ENCODE data around the gene TYMP.
"Not testable (repeated sequence)": the region's sequence is repeated elsewhere in the genome, so short reads cannot be mapped to it uniquely, and the experiment has no call there.

TYMP gene

DNA sequence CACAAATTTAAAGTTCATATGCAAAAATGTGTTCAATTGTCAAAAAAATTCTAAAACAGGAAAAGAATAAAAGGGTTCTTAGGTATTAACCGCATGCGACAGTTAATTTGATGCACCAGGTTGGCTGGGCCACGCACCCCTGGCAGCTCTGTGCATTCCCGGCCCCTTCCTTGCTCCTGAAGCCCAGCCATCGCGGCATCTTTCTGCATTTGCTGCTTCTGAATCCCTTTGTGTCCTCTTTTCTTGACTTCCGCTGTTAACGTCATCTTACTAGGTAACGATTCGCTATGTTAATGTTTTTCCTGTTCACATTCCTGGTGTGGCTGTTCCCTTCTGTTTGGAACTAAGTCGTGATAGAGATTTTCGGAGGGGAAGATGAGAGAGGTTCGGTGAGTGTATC lies 8.0 kb upstream of the TYMP start:
- Mint-ChIP-seq H3K4me1 (peaks cover 20% of the 10 kb centered on the region), H3K36me3 (ENCODE audit: low read depth) (no peaks in the 10 kb centered on the region), H3K9me3 (no peaks in the 10 kb centered on the region), H3K27ac (no peak overlapping the region), H3K4me3 (no peak overlapping the region), H3K27me3 (ENCODE audit: low read depth) (peaks cover 38% of the 10 kb centered on the region)
- no peak for TF ChIP-seq CTCF (IDR thresholded peaks at IDR 0.05; ENCODE audit: unreplicated experiment in 3 of 3)

DNA sequence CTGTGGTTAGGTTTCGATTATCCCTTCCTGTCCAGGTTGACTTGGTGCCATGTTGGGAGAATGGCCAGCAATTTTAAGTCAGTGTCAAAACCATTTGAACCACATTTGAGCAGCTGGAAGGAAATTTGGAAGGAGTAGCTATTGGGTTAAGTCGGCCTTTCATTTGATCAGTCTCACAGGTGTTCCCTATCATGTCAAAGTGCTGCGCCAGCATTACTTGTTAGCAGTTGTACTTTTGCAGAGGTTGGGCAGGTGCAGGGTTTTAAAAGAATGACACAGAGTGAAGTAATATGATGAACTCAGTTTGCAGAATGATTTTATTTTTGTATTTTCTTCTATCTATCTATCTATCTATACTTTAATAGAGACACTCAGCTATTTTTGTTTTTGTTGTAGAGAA lies 6.4 kb upstream of the TYMP start:
- H3K36me3 Mint-ChIP-seq (ENCODE audit: low read depth) = no peaks in the 10 kb centered on the region
- no peaks in the 10 kb centered on the region for H3K9me3 Mint-ChIP-seq
- peaks cover 23% of the 10 kb centered on the region for H3K4me1 Mint-ChIP-seq
- H3K27me3 Mint-ChIP-seq (ENCODE audit: low read depth) = peaks cover 41% of the 10 kb centered on the region
- H3K27ac Mint-ChIP-seq = no peak overlapping the region
- no peak overlapping the region for H3K4me3 Mint-ChIP-seq
- TF ChIP-seq CTCF (IDR thresholded peaks at IDR 0.05; ENCODE audit: unreplicated experiment in 3 of 3) = no peak

GRCh38 chr22:50535113-50535512 lies 5.3 kb upstream of the TYMP start:
- Mint-ChIP-seq H3K27ac (no peak overlapping the region), H3K27me3 (ENCODE audit: low read depth) (peaks cover 51% of the 10 kb centered on the region), H3K36me3 (ENCODE audit: low read depth) (no peaks in the 10 kb centered on the region), H3K4me1 (peaks cover 23% of the 10 kb centered on the region), H3K9me3 (no peaks in the 10 kb centered on the region), H3K4me3 (no peak overlapping the region)
- no peak for TF ChIP-seq CTCF (IDR thresholded peaks at IDR 0.05; ENCODE audit: unreplicated experiment in 3 of 3)

DNA sequence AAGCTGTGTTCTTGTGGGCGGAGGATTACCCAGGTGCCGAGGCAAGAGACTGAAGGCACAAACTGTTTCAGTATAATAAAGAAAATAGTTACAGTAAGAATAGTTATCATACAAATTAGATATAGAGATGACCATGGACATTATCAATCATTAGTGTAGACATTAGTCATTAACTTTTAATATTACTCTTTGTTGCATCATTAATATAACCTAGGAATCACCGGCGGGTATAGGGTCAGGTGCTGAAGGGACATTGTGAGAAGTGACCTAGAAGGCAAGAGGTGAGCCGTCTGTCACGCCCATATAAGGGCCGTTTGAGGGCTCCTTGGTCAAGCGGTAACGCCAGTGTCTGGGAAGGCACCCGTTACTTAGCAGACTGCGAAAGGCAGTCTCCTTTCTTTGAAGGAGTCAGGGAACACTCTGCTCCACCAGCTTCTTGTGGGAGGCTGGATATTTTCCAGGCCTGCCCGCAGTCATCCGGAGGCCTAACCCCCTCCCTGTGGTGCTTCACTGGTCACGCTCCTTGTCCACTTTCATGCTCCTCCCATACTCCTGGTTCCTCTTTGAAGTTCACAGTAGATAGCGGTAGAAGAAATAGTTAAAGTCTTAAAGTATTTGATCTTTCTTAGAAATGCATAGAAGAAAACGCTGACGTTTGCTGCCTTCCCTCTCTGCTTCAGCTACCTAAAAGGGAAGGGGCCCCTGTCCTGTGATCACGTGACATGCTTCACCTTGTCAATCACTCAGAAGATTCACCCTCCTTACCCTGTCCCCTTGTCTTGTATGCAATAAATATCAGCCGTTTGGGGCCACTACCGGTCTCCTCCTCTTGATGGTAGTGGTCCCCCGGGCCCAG lies 4.3 kb upstream of the TYMP start:
- H3K27ac Mint-ChIP-seq = peak overlapping the region; percentile 21 to 63 (median 63)
- peaks cover 23% of the 10 kb centered on the region for H3K4me1 Mint-ChIP-seq
- peaks cover 51% of the 10 kb centered on the region for H3K27me3 Mint-ChIP-seq (ENCODE audit: low read depth)
- not testable (repeated sequence) for H3K36me3 Mint-ChIP-seq (ENCODE audit: low read depth); H3K9me3 Mint-ChIP-seq
- H3K4me3 Mint-ChIP-seq = peak overlapping the region; percentile 9 to 25 (median 10)

GRCh38 chr22:50532824-50533796 lies 3.3 kb upstream of the TYMP start:
- no peak for TF ChIP-seq CTCF (IDR thresholded peaks at IDR 0.05; ENCODE audit: unreplicated experiment in 3 of 3)
- peaks cover 23% of the 10 kb centered on the region for H3K4me1 Mint-ChIP-seq
- H3K27me3 Mint-ChIP-seq (ENCODE audit: low read depth) = peaks cover 61% of the 10 kb centered on the region
- peak overlapping the region; percentile 61 to 73 (median 65) for H3K4me3 Mint-ChIP-seq
- H3K36me3 Mint-ChIP-seq (ENCODE audit: low read depth) = no peaks in the 10 kb centered on the region
- H3K27ac Mint-ChIP-seq = peak overlapping the region; percentile 21 to 63 (median 57)
- no peaks in the 10 kb centered on the region for H3K9me3 Mint-ChIP-seq

DNA sequence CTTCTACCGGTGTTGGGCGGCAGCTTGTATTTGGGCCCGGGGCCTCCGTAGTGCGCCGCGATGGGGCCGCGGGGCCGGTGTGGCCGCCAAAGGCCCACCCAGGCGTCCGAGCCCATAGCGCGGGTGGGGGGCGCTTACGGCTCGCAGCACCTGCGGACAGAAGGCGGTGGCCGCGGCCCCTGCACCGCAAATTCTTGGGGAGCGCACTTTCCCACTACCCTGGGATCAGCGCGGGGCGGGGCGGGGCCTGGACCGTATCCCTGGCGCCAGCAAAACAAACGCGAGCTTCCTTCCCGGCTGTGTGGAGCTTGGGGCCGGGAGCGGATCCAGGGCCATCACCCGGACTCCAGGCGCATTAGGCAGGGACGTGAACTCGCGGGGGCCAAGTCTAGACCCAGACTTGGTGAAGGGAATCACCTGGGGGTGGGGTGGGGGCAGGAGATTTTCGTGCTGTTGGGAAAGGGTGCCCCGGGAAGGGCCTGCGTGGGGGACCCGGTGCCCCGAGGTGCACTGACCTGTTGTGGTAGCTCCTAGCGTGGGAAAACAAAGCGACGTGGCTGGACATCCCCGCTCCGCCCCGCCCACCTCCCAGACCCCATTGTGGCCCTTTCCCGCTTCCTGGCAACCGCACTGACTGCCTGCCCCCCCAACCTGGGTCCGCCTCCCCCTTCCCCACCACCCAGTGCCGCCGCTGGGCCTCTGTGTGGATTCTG lies 2.3 kb upstream of the TYMP start:
- peak overlapping the region; percentile 61 to 73 (median 65) for H3K4me3 Mint-ChIP-seq
- peaks cover 66% of the 10 kb centered on the region for H3K27me3 Mint-ChIP-seq (ENCODE audit: low read depth)
- H3K4me1 Mint-ChIP-seq = peaks cover 23% of the 10 kb centered on the region
- no peaks in the 10 kb centered on the region for H3K9me3 Mint-ChIP-seq
- no peak overlapping the region for H3K27ac Mint-ChIP-seq
- H3K36me3 Mint-ChIP-seq (ENCODE audit: low read depth) = no peaks in the 10 kb centered on the region
- TF ChIP-seq CTCF (IDR thresholded peaks at IDR 0.05; ENCODE audit: unreplicated experiment in 3 of 3) = no peak
